Keratinocyte (primary cell): Measurements from ENCODE around the gene DEGS1.

Experiments used
- EZH2 ChIP-seq: IDR thresholded peaks from one replicate; pipeline ENCODE4 v1.6.1; 2012; ENCODE audit warnings: inconsistent platforms, mild to moderate bottlenecking, low read length, moderate library complexity
- TF ChIP-seq, protein P1 (sequence below), 3 experiments: IDR thresholded peaks in 1 of 3; conservative IDR thresholded peaks in 1 of 3; optimal IDR thresholded peaks in 1 of 3; 2 replicates in 2 of 3; 3 replicates in 1 of 3; pipeline versions ENCODE3 to v1.5.1; 2011; ENCODE audit warnings: low read length in 3 of 3, mild to moderate bottlenecking in 3 of 3, moderate library complexity in 2 of 3, control low read depth in 1 of 3, inconsistent platforms in 1 of 3; ENCODE audit not compliant: insufficient read depth in 2 of 3; ENCODE audit errors: extremely low read depth in 1 of 3

DNA sequence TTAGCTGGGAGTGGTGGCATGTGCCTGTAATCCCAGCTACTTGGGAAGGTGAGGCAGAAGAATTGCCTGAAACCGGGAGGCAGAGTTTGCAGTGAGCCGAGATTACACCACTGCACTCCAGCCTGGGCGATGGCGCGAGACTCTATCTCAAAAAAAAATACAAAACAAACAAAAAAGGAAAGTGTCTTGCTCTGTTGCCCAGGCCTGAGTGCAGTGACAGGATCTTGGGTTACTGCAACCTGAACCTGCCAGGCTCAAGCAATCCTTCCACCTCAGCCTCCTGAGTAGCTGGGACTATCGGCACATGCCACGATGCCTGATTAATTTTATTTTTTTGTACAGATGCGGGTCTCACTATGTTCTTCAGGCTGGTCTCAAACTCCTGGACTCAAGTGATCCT, 33.3 kb downstream of the DEGS1 start:
- TF ChIP-seq, protein P1, sequence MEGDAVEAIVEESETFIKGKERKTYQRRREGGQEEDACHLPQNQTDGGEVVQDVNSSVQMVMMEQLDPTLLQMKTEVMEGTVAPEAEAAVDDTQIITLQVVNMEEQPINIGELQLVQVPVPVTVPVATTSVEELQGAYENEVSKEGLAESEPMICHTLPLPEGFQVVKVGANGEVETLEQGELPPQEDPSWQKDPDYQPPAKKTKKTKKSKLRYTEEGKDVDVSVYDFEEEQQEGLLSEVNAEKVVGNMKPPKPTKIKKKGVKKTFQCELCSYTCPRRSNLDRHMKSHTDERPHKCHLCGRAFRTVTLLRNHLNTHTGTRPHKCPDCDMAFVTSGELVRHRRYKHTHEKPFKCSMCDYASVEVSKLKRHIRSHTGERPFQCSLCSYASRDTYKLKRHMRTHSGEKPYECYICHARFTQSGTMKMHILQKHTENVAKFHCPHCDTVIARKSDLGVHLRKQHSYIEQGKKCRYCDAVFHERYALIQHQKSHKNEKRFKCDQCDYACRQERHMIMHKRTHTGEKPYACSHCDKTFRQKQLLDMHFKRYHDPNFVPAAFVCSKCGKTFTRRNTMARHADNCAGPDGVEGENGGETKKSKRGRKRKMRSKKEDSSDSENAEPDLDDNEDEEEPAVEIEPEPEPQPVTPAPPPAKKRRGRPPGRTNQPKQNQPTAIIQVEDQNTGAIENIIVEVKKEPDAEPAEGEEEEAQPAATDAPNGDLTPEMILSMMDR (optimal IDR thresholded peaks at IDR 0.05 in 1 of 3, IDR thresholded peaks at IDR 0.05 in 1 of 3, conservative IDR thresholded peaks at IDR 0.05 in 1 of 3; ENCODE audit: extremely low read depth in 1 of 3, insufficient read depth in 2 of 3, low read length in 3 of 3), result no peak
- no peak for TF ChIP-seq EZH2
